AG10803 (cell line): ENCODE measurements around the gene OSGEP.
A peak's percentile ranks its signal among the peaks of the same experiment; 100 is the strongest.

Experiments used
- DNase-seq: peaks from one replicate; pipeline ENCODE4 v3.0.0; 2010; ENCODE audit warnings: low read depth
- H3K4me3 ChIP-seq: 2 replicates; pipeline ENCODE4 v1.5.1; 2011; ENCODE audit warnings: mild to moderate bottlenecking, low read length, control low read depth
- TF ChIP-seq, protein P1 (sequence below): conservative IDR thresholded peaks from 2 replicates; pipeline ENCODE4 v1.5.1; 2011; ENCODE audit warnings: mild to moderate bottlenecking, low read length, control low read depth, inconsistent platforms

Gene OSGEP

DNA sequence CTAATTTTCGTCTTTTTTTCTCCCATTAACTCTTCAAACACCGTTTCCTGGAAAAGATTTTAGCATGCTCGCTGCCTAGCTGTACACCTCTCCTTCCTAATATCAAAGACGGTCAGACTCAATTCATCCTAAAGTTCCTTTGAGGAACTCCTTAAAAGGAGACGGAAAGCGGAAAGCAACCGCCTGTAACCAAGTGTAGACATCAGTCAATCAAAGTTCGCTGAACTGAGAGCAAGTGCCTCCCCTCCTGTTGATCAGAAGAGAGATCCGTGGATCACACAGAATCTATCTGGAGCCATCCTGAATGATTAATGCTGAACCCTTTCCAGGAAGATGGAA, 40.9 kb downstream of the OSGEP start:
- DNase-seq = no peak
- H3K4me3 ChIP-seq = peak overlapping the region; percentile 96
- TF ChIP-seq, protein P1, sequence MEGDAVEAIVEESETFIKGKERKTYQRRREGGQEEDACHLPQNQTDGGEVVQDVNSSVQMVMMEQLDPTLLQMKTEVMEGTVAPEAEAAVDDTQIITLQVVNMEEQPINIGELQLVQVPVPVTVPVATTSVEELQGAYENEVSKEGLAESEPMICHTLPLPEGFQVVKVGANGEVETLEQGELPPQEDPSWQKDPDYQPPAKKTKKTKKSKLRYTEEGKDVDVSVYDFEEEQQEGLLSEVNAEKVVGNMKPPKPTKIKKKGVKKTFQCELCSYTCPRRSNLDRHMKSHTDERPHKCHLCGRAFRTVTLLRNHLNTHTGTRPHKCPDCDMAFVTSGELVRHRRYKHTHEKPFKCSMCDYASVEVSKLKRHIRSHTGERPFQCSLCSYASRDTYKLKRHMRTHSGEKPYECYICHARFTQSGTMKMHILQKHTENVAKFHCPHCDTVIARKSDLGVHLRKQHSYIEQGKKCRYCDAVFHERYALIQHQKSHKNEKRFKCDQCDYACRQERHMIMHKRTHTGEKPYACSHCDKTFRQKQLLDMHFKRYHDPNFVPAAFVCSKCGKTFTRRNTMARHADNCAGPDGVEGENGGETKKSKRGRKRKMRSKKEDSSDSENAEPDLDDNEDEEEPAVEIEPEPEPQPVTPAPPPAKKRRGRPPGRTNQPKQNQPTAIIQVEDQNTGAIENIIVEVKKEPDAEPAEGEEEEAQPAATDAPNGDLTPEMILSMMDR = no peak

DNA sequence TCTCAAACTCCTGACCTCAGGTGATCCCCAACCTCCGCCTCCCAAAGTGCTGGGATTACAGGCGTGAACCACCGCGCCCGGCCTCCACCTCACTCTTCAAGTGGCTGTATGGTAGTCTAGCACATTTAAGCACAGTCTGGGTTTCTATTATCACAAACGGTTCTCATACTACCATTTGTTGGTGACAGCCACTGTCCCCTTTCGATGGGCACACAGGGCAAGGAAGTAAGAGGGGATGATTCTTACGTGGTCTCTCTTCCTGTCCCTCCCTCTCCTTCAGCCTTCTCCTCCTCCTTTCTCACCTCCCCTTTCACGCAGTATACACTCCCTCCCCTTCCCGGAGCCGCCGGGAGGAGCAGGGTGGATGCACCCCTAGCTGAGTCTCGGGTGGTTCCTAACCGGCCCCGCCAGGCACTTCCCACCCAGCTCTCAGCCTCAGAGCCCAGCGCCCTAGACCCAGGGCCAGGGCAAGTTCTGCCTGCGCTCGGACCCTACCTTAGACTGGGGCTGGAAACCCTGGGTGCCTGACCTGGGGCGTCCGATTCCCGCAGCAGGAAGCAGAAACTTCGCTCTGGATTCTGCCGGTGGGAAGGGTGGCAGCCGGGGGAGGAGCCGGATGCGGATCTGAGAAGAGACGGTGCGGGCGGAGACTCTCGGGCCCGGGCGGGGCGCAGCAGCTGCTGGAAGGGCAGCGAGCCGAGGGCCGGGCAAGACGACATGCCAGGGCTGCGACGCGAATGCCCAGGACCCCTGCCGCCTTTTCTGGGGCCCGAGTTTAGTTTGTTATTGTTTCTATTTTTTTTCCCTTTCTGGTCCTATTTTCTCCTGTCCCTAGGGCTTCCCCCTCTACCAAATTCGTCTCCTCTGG, 41.5 kb downstream of the OSGEP start, which contains the start of gene TEP1:
TEP1 (minus strand) TSS at position 626 of the 868 bp plus-strand sequence. CDS start 5,062 bp downstream, outside the sequence.
- TF ChIP-seq, protein P1 = no peak
- peak within 1 kb of the TSS; percentile 96 for H3K4me3 ChIP-seq
- peak; percentile 76 for DNase-seq

DNA sequence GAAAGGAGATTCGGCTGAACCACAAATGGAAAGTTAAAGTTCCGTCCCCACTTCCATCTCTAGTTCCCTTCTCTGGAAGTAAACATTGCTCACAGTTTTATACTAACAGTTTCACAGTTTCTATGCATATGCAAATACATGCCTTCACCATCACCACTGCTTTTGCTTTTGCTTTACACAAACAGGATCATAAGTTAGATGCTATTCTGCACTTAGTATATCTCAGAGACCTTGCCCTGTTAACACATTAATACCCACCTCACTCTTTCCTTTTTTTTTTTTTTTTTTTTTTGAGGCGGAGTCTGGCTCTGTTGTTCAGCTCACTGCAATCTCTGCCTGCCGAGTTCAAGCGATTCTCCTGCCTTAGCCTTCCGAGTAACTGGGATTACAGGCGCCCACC, 42.2 kb downstream of the OSGEP start:
- TF ChIP-seq, protein P1 = no peak
- no peak for DNase-seq
- peak overlapping the region; percentile 96 for H3K4me3 ChIP-seq

DNA sequence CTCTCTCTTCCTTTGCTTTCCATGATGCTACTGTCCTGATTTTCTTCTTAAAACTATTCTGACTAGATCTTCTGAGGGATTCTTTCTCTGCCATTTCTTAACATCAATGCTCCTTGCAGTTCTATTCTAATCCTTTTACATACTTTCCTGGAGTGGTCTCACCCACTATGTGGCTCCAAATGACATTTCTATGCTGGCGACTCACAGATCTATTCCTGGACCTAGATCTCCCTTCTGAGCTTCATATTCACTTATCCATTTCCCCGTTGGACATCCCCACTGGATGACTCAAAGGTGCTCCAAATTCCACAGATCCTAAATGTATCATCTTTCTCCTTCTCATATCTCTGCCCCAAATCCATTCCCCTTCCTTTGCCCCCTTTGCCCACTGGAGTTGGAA, 45.4 kb downstream of the OSGEP start:
- no peak overlapping the region for H3K4me3 ChIP-seq
- TF ChIP-seq, protein P1 = no peak
- DNase-seq = peak; percentile 45

DNA sequence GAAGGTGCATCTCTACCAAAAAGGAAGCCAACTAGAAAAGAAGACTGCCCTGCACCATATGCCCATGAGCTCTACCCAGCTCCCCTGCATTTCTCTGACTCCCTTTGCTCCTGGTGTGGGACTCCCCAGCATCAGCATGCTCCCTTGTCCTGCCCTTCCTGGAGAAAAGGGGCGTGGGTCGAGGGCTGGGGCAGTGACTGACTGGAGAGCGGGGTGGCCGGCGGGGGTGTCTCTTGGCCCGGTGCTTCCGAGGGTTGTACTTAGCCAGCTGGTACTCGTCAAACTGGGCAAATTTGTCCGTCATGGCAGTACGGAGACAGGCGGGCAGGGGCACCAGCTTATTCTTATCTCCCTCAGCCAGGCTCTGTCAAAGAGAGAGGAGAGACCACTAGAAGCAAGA, 51.1 kb downstream of the OSGEP start:
- DNase-seq = no peak
- TF ChIP-seq, protein P1 = no peak

DNA sequence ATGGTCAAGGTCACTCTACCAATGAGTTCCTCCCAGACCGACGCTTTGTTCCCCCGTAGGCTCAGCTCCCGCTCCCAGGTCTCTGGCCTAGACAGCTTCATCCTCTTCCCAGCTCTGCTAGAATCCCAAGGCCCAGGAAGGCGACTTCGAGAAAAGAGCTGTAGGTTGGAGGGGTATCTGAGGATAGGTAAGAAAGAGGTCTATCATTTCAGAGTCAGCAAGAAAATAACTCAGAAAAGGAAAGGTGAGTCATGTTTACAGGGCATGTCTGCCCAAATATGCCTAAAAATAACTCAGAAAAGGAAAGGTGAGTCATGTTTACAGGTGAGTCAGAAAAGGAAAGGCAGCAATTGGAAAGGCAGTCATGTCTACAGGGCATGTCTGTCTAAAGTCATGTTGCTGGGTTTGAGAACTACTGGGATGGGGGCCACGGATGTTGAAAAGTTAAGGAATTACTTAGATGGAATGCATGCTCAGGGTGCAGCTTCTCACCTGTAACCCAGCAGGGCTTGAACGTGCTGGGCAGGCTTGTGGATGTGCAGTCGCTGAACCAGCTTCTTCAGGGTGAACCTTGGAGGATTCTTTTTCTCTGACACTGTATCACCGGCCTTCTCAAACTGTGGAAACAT, 53.5 kb downstream of the OSGEP start:
- no peak for DNase-seq
- no peak overlapping the region for H3K4me3 ChIP-seq
- TF ChIP-seq, protein P1 = no peak

More for the DNA sequence above, 51.1 kb downstream of the OSGEP start:
- no peak overlapping the region for H3K4me3 ChIP-seq

DNA sequence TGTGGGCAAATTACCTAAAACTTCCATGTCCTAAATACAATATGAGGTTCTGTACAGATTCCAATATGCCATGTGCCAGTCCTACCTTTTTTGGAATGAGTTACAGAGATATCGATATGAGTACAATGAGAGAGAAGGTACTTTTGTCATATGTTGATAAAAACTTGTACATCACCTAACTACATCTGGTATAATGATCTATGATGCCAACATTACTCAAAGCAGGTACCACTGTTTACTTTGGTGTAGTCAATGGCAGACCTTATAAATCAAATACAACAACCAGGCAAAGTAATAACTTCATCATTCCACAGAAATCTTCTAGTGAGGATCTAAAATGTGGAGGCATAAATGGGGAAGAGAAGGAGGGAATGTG, 54.0 kb downstream of the OSGEP start:
- TF ChIP-seq, protein P1 = no peak
- H3K4me3 ChIP-seq = no peak overlapping the region

More for the DNA sequence above, 54.0 kb downstream of the OSGEP start:
- DNase-seq = no peak
